Stimulated activated CD8-positive, alpha-beta memory T cell treated with anti-CD3 and anti-CD28 coated beads, Interleukin-2, amount 100 ng/mL, for 1 hour (primary cell): ENCODE results near the gene NKX2-1.
"Not testable (repeated sequence)": the region's sequence is repeated elsewhere in the genome, so short reads cannot be mapped to it uniquely, and the experiment has no call there.

Experiments used
- DNase-seq, 2 donors: peaks; one replicate each; pipeline ENCODE4 v3.0.0-alpha.2; 2020; ENCODE audit warnings: low read depth in 2 of 2

Gene NKX2-1

DNA sequence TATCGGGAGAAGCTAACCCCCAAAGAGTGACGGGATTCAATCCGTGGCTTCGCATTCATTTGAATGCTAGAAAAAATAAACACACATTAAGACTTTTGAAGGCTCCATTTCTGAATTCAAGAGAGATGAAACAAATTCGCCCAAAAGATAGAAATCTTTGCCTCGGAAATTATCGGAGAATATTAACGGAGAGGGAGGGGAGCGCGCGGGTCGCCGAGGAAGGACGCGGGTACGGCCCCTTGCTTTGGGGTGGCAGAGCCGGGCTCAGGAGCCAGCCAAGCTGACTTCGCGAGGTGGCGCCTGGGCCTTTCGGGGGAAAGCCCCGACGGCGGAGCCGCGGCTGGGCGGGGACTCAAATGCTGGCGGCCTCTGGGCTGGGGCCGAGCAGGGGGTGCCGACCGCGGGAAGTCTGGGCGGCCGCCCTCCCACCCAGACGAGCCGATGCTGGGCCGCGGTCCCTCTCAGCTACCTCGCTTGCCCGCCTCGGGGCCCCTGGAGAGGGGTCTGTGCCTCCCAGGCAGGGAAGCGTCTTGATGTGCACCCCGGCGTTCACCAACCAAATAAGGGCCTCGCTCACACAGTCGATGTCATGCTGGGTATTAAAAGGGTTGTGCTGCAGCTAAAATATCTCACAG lies 14.7 kb downstream of the NKX2-1 start:
- no peak for DNase-seq

DNA sequence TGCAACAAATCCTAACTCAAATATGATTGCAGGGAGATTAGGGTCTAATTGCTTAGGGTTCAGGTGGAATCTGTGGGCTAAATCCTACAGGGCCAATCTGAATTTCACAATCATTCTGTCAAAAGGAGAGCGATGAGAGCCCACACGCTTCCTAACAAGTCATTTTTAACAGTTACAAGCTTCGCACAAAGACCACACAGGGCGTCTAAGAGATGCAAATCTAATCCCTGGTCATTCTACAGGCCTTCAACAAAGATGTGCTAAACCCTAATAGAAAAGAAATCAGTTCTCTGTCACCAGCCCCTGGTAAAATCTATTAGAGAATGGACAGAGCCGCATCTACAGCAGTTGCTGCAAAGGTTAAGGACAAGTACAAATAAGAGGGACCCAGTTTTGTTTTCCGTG lies 15.3 kb downstream of the NKX2-1 start:
- DNase-seq: no peak

- DNase-seq: no peak
These were observed 16.0 kb downstream of the NKX2-1 start for GRCh38 chr14:36503771-36504741.

DNA sequence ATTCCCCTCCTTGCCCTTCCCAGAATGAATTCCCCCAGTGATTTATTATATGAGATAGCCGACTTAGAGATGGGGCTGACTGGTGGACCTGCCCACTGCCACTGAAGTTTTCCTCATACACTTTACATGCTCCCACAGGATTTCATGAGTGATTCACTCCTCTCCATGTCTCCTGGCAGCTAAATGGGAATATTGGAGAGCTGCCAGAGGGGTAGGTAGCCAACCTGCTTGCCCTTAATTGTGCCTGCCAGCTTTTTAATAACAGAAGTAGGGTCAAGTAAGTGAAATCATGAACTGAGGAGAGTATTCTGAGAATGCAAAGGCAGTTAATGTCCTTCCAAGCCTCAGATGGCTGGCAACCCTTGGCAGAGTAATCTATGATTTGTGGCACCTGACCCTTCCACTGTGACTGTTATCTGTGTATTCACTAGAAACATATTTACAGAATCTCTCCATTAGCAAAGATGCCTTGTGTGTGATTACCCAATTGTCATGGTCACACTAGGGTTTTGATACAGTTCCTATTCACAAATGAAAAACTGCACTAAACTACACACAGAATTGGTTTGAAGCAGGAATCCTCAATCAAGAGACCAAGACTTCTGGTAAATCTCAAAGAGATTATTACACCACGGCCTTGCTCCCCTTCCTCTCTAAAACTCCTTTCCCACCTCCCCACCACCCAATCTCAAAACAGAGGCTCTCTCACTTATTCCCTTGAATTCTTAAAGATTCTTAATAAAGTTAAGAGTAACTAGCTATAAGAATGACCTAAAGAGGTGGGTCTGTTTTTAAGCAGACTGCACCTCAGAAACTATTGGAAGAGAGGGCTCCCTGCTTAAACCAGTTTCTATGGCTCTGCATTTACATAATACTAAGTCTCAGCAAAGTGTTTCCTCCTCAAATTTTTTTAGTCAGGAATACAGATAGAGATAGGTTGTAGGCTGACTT lies 17.2 kb downstream of the NKX2-1 start:
- no peak for DNase-seq

DNA sequence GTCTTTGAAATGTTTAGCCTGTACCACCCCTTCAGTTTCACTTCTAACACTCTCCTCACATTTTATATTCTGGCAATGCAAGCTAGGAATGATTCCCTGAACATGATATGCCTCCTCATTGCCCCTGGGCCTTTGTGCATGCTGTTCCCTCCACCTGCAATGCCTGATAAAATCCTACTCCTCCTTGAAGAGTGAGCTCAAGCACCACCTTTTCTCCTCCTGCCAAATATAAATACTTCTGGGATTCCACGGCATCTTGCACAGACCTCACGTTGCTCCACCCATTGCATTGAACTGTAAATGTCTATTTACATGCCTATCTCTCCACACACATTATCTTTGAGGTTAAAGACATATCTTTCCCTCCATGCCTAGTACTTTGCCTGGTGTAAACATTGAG lies 21.1 kb downstream of the NKX2-1 start:
- no peak for DNase-seq

- DNase-seq: no peak
These were observed 23.7 kb downstream of the NKX2-1 start for GRCh38 chr14:36496346-36496745.

DNA sequence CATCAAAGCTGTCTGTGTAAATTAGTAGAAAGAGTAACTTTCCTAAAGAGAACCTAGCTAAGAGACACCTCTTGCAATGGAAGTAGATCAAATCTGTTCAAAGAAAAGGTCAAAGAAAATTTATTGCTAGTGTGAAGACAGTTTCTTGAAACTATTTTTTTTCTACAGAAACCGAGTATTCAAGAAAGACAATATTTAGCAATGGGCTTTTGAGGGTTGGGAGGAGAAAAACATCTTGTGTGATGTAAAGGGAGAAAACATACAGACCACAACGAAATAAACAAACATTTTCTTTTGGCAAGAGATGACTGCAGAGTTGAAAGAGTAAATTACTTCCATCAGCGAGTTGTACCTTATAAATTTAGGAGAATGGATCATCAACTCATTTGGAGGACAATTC lies 24.4 kb downstream of the NKX2-1 start:
- DNase-seq: no peak

DNA sequence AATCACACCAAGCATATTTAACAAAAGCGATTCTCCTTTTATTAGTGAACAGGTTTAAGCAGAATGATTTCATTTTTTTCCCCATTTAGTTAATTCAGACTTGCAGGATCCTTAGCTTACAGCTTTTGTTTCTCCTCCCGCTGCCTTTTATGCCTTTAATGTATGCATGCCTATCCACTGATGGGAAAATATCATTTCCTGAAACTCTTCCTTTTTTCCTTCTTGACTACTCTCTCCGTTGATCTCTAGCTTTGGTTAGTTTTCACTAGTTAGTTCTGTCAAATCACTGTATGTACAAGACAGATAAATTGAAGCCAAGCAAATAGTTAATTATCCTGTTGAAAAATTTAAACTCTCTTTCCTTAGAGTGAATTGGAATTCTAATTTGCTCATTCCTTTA lies 26.3 kb downstream of the NKX2-1 start:
- no peak for DNase-seq

GRCh38 chr14:36485773-36486172 lies 34.3 kb downstream of the NKX2-1 start:
- DNase-seq: no peak

DNA sequence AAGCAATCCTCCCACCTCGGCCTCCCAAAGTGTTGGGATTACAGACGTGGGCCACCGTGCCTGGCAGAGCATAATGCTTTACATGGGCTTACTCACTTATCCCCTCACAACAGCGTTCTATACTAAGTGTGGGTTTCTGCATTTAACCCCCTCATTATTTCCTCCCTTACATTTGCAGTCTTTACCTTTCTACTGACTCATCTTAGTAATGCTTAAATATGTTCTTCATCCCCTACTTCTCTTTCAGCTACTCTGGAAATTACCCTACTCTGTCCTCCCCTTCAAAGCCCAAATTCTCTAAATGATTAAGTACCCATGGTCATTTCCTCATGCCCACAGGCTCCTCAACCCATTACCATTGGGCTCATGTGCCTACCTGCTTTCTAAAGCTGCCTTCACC lies 40.7 kb downstream of the NKX2-1 start:
- DNase-seq: no peak

- no peak for DNase-seq
These were observed 41.2 kb downstream of the NKX2-1 start for GRCh38 chr14:36478782-36479181.

DNA sequence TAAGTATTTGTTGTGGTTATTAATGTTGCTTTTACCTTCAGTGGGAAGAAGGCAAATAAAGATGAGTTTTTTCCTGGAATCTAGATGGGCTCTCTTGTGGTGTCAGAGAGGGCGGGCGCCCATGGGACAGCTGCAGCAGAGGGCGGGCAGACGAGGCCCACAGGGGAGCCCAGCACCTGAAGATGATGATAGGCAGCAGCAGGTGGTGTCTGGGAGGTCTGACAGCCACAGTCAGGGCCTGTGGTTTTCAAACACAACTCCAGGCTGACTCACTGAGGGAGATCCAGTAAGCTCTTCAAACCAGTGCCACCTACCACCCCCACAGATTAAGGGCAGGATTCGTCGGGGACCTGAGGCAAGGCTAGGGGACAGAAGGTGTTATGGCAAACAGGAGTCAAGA lies 42.8 kb downstream of the NKX2-1 start:
- no peak for DNase-seq

GRCh38 chr14:36476061-36476460 lies 44.0 kb downstream of the NKX2-1 start:
- not testable (repeated sequence) for DNase-seq

- DNase-seq: no peak
These were observed 45.4 kb downstream of the NKX2-1 start for GRCh38 chr14:36474593-36474992.

- no peak for DNase-seq
These were observed 48.6 kb downstream of the NKX2-1 start for GRCh38 chr14:36471431-36471830.

GRCh38 chr14:36467332-36467731 lies 52.7 kb downstream of the NKX2-1 start:
- DNase-seq: no peak
